Skeletal muscle tissue (tissue), 5 donors: ENCODE data around the gene BRCA2. TPM values are rescaled to one million over a fixed set of nuclear protein-coding genes. Genes with fewer than 3 reads are reported as not detected.

Experiments used
- H3K27ac ChIP-seq: one replicate; pipeline ENCODE4 v1.7.0; 2013; ENCODE audit warnings: mild to moderate bottlenecking, low read depth, low read length, inconsistent platforms
- H3K27me3 ChIP-seq, 3 donors: one replicate each; pipeline ENCODE4 v1.7.0; 2013; ENCODE audit warnings: low read length in 3 of 3; ENCODE audit not compliant: control insufficient read depth in 3 of 3, insufficient read depth in 3 of 3
- H3K36me3 ChIP-seq, 3 donors: one replicate each; pipeline ENCODE4 v1.7.0; 2013; ENCODE audit warnings: low read length in 3 of 3; ENCODE audit not compliant: control insufficient read depth in 3 of 3, insufficient read depth in 3 of 3
- H3K4me1 ChIP-seq, 3 donors: one replicate each; pipeline ENCODE4 v1.7.0; 2013; ENCODE audit warnings: low read length in 3 of 3, mild to moderate bottlenecking in 3 of 3; ENCODE audit not compliant: control insufficient read depth in 3 of 3, insufficient read depth in 3 of 3
- H3K4me3 ChIP-seq, 3 donors: one replicate each; pipeline ENCODE4 v1.7.0; 2013; ENCODE audit warnings: low read length in 3 of 3
- H3K9ac ChIP-seq, 3 donors: one replicate each; pipeline ENCODE4 v1.7.0; 2013; ENCODE audit warnings: low read length in 3 of 3, mild to moderate bottlenecking in 3 of 3, moderate library complexity in 2 of 3, low read depth in 1 of 3
- H3K9me3 ChIP-seq, 3 donors: one replicate each; pipeline ENCODE4 v1.7.0; 2013; ENCODE audit warnings: low read length in 3 of 3; ENCODE audit not compliant: control insufficient read depth in 3 of 3
- small RNA-seq: library from RNA; depleted of rRNA; stranded (forward); fragments of <200 nt; gene quantifications from one replicate; pipeline ENCODE3, GENCODE V24; 2014
- total RNA-seq: library from RNA; depleted of rRNA; stranded (reverse); fragments of >200 nt; gene quantifications from one replicate; pipeline ENCODE4 v1.2.3, GENCODE V29; 2014
- donor health status: Osteomylitis.

BRCA2 gene
- total RNA-seq, 1 donor from 2014 or later, result 2.6 TPM

DNA sequence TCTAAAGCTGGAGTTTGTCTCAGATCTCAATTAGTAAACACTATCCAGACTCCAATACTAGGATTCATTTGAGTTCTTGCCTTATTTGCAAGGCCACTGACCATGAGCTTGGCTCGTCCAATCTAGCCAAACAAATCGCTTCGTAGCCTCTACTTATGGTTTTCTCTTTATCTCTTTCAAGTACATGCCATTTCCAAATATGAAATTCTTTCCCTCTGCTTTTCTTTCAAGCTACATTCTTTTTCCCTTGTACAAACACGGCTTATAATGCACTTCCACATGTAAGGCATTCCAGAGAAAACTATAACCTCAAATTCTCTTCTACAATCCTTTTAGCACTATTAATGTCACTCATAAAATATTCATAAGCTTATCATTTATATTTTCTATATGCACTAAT is 123.6 kb downstream of the BRCA2 start:
- no peaks in the 10 kb centered on the region for H3K27me3 ChIP-seq
- peaks cover 7 to 33% (median 10%) of the 10 kb centered on the region in 3 donors for H3K36me3 ChIP-seq
- H3K4me1 ChIP-seq, result no peaks in the 10 kb centered on the region
- H3K27ac ChIP-seq, result no peak overlapping the region
- H3K9me3 ChIP-seq, result no peaks in the 10 kb centered on the region
- H3K9ac ChIP-seq, result no peak overlapping the region
- no peak overlapping the region for H3K4me3 ChIP-seq

DNA sequence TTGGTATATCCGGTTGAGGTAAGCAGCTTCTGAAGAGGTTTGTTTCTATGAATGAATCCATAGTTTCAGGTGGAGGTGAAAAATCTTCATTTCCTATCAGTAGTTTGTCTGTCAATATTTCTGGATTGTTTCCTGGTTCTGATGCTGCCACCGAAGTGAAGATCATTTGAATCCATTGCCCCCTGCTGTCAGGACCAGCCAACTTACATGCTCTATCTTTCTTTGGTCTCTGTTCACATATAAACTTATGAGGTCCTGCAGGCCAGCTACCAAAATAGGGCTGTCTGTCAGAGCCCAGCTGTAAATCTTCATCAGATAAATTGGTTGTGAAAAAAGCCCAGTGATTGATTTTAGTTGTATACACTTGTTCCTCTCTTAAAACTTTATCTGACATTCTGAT is 127.8 kb downstream of the BRCA2 start:
- H3K27ac ChIP-seq, result no peak overlapping the region
- H3K4me1 ChIP-seq, result peaks cover 0 to 6% (median 0%) of the 10 kb centered on the region in 3 donors
- H3K36me3 ChIP-seq, result peaks cover 0 to 12% (median 4%) of the 10 kb centered on the region in 3 donors
- H3K9ac ChIP-seq, result no peak overlapping the region
- no peaks in the 10 kb centered on the region for H3K9me3 ChIP-seq
- H3K4me3 ChIP-seq, result no peak overlapping the region
- no peaks in the 10 kb centered on the region for H3K27me3 ChIP-seq

DNA sequence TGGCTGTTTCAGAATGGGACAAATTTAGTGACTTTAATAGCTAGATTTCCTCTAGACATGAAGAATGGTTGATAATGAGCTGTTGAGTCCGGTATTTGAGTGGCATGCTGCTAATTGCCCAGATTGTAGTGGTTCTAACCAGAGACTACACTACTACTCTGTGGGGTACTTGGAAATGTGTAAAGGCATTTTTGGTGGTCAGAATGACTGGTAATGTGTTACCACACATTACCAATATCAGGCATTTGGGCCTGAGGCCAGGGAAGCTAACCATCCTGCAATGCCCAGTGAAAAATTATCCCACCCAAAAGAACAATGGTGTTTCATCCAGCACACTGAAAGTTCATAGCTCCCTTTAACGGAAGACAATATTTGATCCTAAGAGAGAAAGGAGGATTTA is 130.2 kb downstream of the BRCA2 start:
- H3K27ac ChIP-seq, result no peak overlapping the region
- H3K36me3 ChIP-seq, result peaks cover 0 to 8% (median 0%) of the 10 kb centered on the region in 3 donors
- no peaks in the 10 kb centered on the region for H3K9me3 ChIP-seq
- no peak overlapping the region for H3K4me3 ChIP-seq
- H3K9ac ChIP-seq, result no peak overlapping the region
- H3K27me3 ChIP-seq, result no peaks in the 10 kb centered on the region
- H3K4me1 ChIP-seq, result peaks cover 0 to 6% (median 5%) of the 10 kb centered on the region in 3 donors

DNA sequence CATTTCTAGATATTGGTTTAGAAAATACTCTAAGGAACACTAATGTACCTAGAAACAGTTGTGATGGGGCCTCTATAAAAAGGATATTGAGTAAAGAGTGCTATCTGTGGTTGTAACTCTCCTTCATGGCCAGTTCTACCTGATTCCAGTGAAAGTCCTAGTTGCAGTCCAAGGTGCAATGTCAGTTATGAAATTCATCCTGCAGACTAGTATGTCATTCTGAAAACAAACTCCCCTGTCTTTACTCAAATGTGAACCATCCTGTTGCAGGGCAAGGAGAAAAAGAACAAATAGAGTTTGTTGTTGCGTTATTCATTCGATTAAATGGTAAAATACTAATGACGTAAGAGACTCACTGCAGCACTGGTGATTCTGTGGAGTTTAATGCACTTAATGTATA is 130.9 kb downstream of the BRCA2 start:
- Histone ChIP-seq H3K27me3 (no peaks in the 10 kb centered on the region), H3K36me3 (peaks cover 0 to 8% (median 0%) of the 10 kb centered on the region in 3 donors), H3K4me1 (peaks cover 0 to 6% (median 5%) of the 10 kb centered on the region in 3 donors), H3K27ac (no peak overlapping the region), H3K4me3 (no peak overlapping the region), H3K9me3 (no peaks in the 10 kb centered on the region), H3K9ac (no peak overlapping the region)

DNA sequence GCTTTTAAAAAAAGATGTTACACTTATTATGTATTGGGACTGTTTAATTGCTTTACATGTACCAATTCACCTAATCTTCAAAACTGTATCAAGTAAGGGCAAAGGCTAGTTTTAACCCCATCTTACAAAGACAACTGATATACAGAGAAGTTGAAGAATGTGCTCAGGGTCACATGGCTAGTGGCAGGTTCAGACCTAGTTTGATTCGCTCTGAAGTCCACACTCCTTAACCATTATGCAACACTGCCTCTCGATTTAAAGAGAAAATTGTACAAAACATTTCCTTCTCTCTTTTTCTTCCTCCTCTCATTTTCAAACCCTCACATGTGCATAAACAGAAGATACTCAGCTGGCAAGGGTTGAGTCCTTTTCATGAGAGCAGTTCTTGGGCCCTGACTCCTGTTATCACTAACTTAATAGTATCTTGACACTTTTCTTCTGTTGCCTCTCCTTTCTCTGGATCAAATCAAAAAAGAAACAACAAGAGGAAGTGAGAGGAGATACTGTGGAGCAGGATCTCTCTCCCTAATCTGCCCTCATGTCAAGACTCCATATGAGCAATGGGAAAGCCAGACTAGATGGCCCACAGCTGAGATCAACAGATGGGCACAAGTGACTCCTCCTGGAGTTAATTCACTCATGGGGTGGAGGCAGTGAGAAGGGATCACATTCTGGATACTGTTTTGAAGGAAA is 131.6 kb downstream of the BRCA2 start:
- Histone ChIP-seq H3K4me1 (peaks cover 0 to 6% (median 5%) of the 10 kb centered on the region in 3 donors), H3K36me3 (peaks cover 0 to 7% (median 0%) of the 10 kb centered on the region in 3 donors), H3K27me3 (no peaks in the 10 kb centered on the region), H3K9ac (no peak overlapping the region), H3K4me3 (no peak overlapping the region), H3K9me3 (no peaks in the 10 kb centered on the region), H3K27ac (no peak overlapping the region)

DNA sequence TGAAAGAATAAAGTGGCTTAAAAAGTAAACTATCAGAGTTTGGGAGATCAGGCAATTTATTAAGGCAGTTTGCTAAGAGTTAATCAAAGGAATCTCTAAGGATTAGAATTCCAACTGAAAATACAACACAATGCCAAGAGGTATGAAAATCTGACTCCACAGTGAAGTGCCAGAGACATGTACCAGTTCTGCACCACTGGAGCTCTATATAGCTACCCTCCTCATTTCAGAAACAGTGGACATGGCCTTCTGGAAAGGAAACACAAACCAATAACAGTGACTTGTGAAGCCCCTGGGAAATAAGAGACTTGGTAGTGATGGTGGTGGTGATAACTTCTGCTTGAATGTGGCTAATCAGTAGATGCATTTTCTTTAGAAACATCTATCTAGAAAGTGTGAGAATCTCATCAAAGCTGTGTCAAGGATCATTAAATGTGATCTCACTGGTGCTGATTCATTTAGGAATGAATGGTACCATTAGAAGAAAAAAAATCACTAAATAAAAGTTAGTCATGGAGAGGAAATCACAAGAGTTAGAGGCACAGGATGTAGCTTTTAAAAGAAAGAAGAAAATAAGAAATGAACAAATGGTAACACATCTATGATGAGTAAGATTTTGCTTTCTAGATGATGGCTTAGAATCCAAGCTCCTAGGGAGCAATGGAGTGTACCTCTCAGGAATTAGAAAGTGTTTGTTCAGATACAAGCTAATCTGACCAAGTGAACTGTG is 132.8 kb downstream of the BRCA2 start:
- no peak overlapping the region for H3K4me3 ChIP-seq
- H3K9me3 ChIP-seq, result no peaks in the 10 kb centered on the region
- H3K36me3 ChIP-seq, result peaks cover 0 to 2% (median 0%) of the 10 kb centered on the region in 3 donors
- H3K27ac ChIP-seq, result no peak overlapping the region
- no peaks in the 10 kb centered on the region for H3K27me3 ChIP-seq
- peaks cover 0 to 6% (median 5%) of the 10 kb centered on the region in 3 donors for H3K4me1 ChIP-seq
- no peak overlapping the region for H3K9ac ChIP-seq

DNA sequence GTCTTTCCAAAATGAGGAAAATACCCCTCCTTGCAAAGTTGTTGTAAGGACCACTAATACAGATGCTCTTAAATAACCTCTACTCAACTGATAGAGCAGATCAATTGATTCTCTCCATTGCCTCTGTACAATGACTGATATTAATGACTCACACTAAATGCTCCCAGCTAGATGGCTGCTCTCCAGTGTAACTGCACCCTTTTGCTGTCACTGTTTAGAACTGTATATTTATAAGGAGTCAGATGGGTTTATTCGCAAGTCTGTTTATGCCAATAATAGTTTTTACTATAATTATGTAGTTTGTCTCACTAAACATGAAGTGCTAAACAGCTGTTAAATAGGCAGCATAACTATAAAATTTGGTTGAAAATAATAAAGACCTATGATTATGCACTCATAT is 133.7 kb downstream of the BRCA2 start:
- peaks cover 0 to 8% (median 0%) of the 10 kb centered on the region in 3 donors for H3K36me3 ChIP-seq
- no peak overlapping the region for H3K4me3 ChIP-seq
- no peak overlapping the region for H3K9ac ChIP-seq
- no peaks in the 10 kb centered on the region for H3K27me3 ChIP-seq
- no peak overlapping the region for H3K27ac ChIP-seq
- peaks cover 0 to 6% (median 5%) of the 10 kb centered on the region in 3 donors for H3K4me1 ChIP-seq
- H3K9me3 ChIP-seq, result no peaks in the 10 kb centered on the region

Small RNAs within 50 kb of the gene (small RNA-seq; reads per million reads assigned to genes)
- gene RF00190, result not detected

Other genes with a start within 250 kb of the BRCA2 start
- not detected for gene ZAR1L, start 145 bp upstream of the BRCA2 start, total RNA-seq
- 7.3 TPM for gene N4BP2L1, start 112.6 kb downstream of the BRCA2 start, total RNA-seq
- gene N4BP2L2, start 223.3 kb downstream of the BRCA2 start, total RNA-seq, result 135 TPM